HG02571 (cell line): Measurements from ENCODE around the gene MMP27.
"Not testable (repeated sequence)": the region's sequence is repeated elsewhere in the genome, so short reads cannot be mapped to it uniquely, and the experiment has no call there.

Experiments
- ATAC-seq: cut with Tn5 transposase; IDR thresholded peaks from one replicate; pipeline ENCODE4 v1.9.1; 2021; ENCODE audit warnings: mild to moderate bottlenecking, moderate library complexity; ENCODE audit not compliant: unreplicated experiment

Gene MMP27, protein sequence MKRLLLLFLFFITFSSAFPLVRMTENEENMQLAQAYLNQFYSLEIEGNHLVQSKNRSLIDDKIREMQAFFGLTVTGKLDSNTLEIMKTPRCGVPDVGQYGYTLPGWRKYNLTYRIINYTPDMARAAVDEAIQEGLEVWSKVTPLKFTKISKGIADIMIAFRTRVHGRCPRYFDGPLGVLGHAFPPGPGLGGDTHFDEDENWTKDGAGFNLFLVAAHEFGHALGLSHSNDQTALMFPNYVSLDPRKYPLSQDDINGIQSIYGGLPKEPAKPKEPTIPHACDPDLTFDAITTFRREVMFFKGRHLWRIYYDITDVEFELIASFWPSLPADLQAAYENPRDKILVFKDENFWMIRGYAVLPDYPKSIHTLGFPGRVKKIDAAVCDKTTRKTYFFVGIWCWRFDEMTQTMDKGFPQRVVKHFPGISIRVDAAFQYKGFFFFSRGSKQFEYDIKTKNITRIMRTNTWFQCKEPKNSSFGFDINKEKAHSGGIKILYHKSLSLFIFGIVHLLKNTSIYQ

DNA sequence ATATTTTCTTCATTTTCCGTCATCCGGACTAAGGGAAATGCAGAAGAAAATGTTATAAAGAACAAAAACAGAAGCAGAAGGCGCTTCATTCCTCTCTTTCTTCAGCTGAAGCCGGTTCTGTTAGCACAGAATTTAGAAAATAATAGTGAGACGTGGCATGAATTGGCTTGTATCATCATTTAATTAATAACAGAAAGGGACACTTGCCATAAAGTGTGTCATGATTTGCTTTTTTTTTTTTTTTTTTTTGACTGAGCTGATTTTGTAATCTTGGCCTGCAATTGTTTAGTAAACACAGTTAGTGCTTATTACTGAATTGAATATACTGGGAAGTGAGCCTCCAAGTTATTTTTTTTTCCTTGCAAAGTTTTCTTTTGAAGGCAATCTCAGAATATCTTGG, at the start of gene MMP27:
MMP27 (minus strand) TSS at position 144 of the 400 bp plus-strand sequence; CDS start at position 89, 55 bp downstream.
- no peak for ATAC-seq

DNA sequence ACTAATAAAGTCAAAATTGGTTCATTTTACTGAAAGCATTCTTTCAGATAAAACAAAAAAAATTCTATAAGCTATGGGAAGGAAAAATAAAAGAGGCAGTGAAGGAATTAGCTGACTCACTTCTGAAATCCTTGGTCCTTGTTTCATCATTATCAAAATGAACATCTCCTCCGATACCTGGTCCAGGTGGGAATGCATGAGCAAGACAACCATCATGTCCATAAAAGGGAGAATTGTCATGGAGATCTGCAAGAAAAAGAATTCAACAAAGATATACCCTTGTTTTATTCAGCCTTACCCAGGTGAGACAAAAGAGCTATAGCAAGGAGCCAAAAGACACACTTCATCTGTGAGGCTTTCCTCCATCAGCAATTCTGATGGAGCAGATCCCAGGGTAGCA, 47.7 kb upstream of the MMP27 start:
- no peak for ATAC-seq

DNA sequence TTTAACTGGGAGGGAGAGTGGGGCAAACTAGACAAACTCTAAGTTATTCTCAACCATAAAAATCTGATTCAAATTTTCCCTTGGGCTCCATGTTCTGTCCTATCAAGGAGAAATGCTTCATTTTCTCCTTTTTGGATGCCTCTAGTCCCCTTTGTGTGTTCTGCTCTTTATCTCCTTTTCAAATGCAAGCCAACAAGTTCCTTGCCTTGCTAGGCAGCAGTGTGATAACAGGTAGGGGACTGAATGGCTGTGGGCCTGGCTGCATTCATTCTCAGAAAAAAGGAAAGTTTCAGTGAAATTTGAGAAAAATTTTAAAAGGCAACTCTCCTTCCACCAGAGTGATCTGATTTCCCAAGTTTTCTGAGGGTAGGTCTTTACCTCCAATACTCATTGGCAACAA, 46.1 kb upstream of the MMP27 start:
- ATAC-seq: no peak

DNA sequence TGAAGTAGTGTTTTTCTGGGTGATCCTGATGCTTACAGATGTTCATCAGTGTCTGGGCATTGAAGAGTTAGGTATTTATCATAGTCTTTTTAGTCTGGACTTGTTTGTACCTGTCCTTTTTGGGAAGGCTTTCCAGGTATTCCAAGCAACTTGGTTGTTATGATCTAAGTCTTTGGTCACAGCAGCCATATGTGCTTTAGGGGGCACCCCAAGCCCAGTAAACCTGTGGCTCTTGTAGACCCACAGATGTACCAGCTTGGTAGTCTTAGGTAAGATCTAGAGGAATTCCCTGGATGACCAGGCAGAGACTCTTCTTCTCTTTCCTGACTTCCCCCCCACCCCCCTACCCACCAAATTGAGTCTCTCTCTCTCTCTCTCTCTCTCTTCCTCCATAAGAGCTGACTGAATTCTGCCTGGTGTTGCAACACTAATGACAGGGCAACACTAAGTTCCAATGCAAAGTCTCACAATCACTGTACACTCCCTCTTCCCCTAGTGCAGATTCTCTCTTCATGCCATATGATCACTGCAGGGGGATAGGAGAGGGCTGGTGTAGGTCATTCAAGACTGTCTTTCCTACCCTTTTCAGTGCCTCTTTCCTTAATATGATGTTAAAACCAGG, 43.6 kb upstream of the MMP27 start:
- ATAC-seq: no peak

DNA sequence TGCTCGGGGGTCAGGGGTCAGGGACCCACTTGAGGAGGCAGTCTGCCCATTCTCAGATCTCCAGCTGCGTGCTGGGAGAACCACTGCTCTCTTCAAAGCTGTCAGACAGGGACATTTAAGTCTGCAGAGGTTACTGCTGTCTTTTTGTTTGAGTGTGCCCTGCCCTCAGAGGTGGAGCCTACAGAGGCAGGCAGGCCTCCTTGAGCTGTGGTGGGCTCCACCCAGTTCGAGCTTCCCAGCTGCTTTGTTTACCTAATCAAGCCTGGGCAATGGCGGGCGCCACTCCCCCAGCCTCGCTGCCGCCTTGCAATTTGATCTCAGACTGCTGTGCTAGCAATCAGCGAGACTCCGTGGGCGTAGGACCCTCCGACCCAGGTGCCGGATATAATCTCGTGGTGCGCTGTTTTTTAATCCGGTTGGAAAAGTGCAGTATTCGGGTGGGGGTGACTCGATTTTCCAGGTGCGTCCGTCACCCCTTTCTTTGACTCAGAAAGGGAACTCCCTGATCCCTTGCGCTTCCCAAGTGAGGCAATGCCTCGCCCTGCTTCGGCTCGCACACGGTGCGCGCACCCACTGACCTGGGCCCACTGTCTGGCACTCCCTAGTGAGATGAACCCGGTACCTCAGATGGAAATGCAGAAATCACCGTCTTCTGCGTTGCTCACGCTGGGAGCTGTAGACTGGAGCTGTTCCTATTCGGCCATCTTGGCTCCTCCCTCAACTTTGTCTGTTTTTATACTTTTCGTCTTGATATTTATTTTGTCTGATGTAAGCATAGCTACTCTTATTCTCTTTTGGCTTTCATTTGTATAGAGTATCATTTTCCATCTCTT, 41.4 kb upstream of the MMP27 start:
- not testable (repeated sequence) for ATAC-seq

DNA sequence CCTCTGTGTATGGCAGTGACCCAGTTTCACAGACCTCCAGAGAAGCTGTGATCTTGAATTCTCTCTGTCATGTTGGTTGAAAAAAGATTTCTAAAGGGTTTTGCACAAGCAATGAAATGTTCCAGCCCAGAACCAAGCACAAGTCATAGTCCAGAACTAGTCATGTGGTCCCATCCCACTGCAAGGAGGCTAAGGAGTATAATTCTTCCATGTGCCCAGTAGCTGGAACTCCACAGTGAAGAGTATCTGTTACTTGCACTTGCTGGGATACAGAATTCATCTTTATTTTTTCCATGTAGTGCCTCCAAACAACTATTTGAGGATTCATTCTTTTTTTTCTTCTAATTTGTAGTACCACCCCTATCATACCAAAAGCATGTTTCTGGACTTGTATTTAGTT, 29.1 kb upstream of the MMP27 start:
- no peak for ATAC-seq

DNA sequence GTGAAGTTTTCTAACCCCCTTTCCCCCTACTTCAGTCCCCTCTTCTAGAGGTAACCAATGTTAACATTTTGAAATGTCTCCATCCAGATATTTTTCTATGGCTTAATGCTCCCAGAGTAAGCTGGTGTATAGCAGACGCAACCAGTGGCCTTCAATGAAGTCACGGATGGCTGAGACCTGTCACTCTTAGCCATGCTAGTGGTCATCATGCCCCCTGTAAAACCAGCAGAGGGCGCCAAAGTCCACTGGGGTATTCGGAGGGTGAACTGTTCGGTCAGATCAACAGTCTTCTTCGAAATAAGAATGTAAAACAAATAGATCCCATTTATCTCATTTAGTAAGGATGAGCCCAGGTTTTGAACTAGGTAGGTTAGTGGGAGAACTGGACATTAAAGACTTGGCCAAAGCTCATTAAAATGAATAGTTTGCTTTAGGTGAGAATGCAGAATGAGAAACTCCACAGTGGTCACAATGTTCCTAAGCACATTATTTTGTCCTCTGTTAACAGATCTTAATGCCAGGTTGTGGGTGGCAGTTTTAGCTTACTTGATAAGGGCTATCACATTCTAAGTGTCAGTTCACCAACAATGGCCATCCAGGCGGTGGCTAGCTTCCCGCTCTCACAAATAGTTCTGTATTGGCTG, 27.8 kb upstream of the MMP27 start:
- no peak for ATAC-seq

DNA sequence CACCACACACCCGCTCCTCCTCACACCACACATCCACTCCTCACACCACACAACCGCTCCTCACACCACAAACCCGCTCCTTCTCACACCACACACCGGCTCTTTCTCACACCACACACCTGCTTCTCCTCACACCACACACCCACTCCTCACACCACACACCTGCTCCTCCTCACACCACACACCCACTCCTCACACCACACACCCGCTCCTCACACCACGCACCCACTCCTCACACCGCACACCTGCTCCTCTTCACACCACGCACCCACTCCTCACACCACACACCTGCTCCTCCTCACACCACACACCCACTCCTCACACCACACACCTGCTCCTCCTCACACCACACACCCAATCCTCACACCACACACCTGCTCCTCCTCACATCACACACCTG, 25.4 kb upstream of the MMP27 start:
- ATAC-seq: not testable (repeated sequence)

DNA sequence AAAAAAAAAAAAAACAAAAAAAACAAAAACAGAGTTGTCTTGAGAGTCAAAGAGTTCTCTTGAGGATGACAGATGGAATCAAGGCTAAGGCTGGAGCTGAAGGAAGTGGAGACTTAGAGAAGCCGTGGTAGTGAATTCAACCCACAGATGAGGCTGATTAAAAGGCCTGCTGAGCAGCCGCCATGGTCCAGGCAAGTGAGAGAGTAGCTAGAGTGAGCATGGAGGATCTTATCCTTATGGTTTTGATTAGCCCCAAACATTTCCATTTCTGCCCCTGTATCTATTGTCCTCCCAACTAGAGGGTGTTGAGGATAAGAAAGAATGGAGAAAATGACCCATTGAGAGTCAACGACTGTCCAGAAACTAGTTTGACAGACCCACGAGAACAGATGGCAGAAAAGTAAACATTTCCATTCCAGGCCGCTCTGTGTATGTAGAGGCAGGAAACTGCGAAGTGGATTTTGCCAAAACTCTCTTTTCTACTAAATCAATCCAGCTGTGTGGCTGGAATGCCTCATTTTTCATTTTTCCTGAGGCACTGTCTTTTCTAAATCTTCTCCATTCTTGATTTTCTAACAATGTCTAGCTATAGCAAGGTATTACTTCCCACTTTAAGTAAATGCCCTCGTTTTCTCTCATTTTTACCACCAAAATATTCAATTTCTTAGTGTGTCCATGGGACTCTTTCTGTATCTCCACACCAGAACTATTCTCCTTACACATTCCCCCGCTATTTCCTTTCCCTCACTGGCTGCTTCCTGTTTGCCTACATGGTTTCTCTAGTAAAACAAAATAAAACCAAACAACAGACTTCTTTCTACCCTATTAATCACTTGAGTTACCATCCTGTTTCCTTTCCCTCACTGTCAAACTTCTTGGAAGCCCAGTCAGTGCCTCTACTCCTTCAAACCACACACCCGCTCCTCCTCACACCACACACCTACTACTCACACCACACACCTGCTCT, 24.6 kb upstream of the MMP27 start:
- ATAC-seq: no peak

DNA sequence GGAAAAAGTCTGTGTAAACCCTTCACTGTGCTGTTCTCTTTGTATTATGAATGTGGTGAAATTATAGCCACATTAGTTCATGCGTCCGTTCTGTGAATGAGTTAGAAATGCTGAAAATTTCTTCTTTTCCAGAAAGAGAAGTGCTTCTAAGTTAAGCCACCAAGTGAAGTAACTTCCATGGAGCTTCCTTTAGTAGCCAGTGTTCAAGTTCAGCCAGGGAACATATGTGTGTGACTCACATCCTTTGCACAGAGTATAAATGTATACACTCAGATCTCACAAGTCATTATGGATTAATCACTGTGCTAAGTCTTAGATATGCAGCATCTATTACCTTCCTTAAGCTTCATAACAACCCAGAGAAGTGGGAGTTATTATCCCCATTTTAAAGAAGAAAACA, 22.3 kb upstream of the MMP27 start:
- ATAC-seq: no peak

DNA sequence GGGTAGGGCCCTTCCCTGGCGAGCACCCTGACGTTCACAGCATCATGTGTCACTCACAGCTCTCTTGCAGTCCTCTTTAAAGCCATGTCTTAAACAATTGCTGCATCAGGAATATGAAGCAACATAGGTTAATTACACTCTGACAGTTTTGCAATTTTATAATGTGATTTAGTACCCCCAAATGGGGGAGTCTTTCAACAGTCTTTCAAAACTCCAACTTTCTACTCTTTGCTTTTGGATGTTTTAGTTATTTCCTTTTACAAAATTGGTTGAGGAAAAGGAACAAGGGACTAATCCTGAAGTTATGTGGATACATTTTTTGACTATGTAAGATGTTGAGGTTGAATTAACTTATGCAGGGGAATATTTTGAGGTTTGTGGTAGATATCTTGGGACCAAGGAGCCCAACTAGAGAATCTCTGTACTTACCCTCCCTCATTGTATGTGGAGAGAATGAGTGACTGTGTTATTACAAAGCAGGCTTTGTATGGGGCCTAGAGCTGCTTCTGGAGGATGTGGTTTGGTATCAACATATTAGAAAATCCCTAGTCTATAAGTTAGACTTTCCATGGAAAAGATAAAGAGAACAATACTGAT, 19.4 kb upstream of the MMP27 start, which contains the start of gene MMP8:
MMP8 (minus strand) TSS at position 51 of the 597 bp plus-strand sequence. CDS start 99 bp downstream, outside the sequence.
- no peak for ATAC-seq

DNA sequence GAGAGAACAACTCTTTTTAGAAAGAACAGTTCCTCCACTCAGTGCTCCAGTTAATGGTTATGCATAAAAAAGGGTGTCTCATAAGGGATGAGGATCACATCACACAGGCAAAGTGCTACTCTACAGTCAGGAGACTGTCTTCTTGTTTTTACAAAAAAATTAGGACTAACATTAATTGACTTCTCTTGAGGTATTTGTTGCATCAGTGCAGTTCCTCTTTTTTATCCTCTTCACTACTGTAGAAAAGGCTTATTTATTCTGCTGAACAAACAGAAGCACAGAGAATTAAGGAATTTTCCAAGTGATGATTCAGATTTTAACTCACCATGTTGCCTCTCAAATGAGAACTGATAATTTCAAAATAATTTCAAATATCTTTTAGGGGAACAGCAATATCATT, 17.3 kb upstream of the MMP27 start:
- ATAC-seq: no peak

DNA sequence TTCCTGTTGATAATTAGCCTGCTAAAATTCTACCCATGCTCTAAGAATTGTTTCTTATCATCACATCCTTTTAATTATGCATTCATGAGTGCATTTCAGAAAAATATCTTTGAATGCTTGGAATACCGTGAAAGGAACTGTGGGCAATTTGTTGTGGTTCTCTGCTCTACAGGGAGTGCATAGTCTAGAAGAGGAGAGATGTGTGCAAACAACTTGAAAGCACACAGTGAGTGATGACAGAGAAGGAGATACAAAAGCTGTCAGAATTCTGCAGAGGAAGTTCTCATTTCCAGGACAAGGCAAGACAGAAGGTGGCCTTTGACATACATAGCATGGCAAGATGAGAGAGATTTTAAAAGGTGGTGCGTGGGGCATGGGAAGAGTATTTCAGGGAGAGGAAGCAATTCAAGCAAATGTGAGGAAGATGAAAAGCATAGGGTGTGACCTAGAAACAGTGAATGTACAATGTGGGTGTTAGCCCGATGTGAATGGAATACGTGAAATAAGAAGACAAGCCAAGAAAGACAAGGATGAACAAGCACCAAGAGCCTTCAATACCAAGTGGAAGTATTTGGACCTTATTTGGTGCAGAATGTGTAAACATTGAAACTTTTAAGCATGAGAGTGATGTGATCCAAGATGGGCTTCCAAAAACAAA, 14.2 kb upstream of the MMP27 start:
- no peak for ATAC-seq

DNA sequence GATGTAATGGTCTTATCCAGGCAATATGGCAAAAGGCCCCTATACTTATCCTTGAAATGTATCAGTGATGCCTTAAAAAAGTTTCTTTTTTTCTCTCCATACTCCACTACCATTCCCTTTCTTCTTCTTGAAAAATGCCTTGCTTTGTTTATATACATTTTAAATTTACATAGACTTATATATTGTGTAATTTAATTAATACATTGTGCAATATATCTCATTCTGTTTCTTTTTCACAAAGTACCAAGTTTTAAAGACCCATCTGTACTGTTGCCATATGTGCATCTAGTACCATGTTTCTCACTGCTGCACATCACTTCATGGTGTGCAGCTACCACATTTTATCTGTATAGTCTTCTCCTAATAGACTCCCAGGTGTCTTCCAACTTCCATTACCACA, 11.7 kb upstream of the MMP27 start:
- ATAC-seq: no peak

DNA sequence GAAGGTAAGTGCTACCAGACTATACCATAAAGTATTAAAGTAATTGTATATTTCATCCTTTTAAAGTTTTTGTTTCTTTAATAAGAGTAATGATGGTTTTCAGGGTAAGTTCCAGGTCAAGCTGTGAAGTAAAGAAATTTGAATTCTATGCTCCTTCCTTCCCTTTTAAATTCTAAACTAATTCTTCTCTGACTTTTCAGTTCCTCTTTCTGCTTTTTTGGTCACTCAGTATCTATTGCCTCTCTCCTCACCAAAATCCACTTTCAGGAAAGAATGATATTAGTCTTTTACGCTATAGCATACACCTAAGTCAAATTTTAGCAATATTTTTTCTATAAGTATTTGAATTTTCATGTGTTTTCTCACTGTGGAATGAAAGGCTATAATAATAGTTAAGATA, 11.0 kb upstream of the MMP27 start:
- no peak for ATAC-seq

DNA sequence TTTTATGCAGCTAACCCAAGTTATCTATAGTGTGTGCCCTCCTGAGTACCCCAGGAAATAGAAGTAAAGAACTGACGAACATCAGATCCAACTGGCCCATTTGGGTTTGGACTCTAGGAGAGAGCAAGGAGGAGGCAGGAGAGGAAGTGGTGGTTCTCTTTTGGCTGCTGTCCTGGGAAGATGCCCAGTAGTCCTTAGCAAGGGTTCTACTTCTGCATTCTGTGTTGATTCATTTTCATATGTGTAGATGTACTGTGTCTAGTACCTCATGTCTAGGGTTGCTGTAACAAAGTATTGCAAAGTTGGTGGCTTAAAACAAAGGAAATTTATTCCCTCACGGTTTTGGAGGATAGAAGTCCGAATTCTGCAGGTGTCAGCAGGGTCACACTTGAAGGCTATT, 6.6 kb upstream of the MMP27 start:
- no peak for ATAC-seq

DNA sequence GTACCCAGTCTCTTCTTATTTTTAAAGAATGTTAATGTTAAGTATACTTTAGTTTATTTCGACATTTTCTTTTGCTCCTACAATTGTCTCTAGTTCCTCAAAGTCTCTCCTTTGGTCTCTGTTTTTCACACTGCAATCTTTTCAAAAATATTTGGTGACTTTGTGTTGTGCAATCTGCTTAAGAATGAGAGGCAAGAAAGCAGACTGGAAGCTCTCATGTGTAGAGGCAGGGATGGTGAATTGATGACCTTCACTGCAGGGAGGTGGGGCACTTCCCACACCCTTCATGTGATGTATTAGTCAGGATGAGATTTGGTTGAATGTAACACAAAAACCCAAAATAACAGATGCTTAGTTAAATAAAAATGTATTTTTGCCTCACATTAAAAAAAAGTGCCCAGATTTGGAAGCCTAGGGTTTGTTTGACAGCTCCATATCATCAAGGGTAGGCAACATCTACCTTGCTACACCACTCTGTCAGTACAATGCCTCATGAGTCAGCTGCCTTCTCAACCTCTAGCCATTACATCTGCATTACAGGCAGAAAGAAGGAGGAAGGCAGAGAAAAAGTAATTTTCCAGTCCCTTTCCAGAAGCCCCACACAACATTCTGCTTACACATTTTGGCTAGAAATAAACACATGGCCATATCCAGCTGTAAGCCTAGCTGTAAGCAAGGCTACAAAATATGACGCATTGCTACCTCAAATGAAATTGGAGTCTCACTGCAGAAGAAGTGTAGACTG, 3.8 kb upstream of the MMP27 start:
- no peak for ATAC-seq

DNA sequence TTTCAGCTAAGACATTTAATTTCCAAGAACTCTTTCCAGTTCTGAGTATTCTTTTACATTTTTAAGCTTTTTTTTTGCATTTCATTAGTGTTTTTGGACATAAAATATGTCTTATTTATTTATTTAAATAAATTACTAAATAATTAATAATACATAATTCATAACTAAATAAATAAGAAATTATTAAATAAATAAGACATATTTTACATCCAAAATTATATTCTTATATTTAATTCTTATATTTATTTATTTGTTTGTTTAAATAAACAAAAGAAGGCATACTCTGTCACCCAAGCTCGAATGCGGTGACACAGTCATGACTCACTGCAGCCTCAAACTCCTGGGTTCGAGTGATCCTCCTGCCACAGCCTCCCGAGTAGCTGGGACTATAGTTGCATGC, 3.1 kb upstream of the MMP27 start:
- ATAC-seq: no peak
